Fibroblast of lung (primary cell): ENCODE data around the gene LEKR1. TPM values are rescaled to one million over a fixed set of nuclear protein-coding genes. Genes with fewer than 3 reads are reported as not detected.
A peak's percentile ranks its signal among the peaks of the same experiment; 100 is the strongest.

ENCODE experiments used
- DNase-seq, 2 donors: peaks; one replicate each; pipeline versions ENCODE4 v3.0.0 to v3.0.0-alpha.2; 2010; ENCODE audit warnings: low read depth in 2 of 2
- H2AFZ ChIP-seq: 2 replicates; pipeline ENCODE4 v1.5.1; 2012; ENCODE audit warnings: low read length, control low read depth, inconsistent platforms
- H3K27ac ChIP-seq: 2 replicates; pipeline ENCODE4 v1.5.1; 2011; ENCODE audit warnings: low read length, control low read depth; ENCODE audit not compliant: insufficient read depth
- H3K27me3 ChIP-seq: 2 replicates; pipeline ENCODE4 v1.5.1; 2011; ENCODE audit warnings: mild to moderate bottlenecking, low read length; ENCODE audit not compliant: control insufficient read depth, insufficient read depth
- H3K36me3 ChIP-seq: 2 replicates; pipeline ENCODE4 v1.5.1; 2011; ENCODE audit warnings: low read length; ENCODE audit not compliant: control insufficient read depth, insufficient read depth
- H3K4me1 ChIP-seq: 2 replicates; pipeline ENCODE4 v1.5.1; 2011; ENCODE audit warnings: low read length; ENCODE audit not compliant: control insufficient read depth, insufficient read depth; ENCODE audit errors: extremely low read depth
- H3K4me2 ChIP-seq: 2 replicates; pipeline ENCODE4 v1.5.1; 2011; ENCODE audit warnings: low read length, control low read depth; ENCODE audit not compliant: insufficient read depth; ENCODE audit errors: extremely low read depth
- H3K4me3 ChIP-seq, 4 experiments: fragments of 200-600 bp in 1 of 4; sonication (generic) in 1 of 4; replicated peaks in 1 of 4; 2 replicates each; pipeline ENCODE4 v1.5.1; 2011 to 2016; ENCODE audit warnings: low read length in 4 of 4, low read depth in 3 of 4, mild to moderate bottlenecking in 3 of 4, control low read depth in 2 of 4, inconsistent platforms in 1 of 4, mixed read lengths in 1 of 4; ENCODE audit not compliant: insufficient read depth in 1 of 4; ENCODE audit errors: control extremely low read depth in 1 of 4
- H3K79me2 ChIP-seq: 2 replicates; pipeline ENCODE4 v1.5.1; 2012; ENCODE audit warnings: mild to moderate bottlenecking, low read length, inconsistent platforms; ENCODE audit not compliant: control insufficient read depth, insufficient read depth
- H3K9ac ChIP-seq: 2 replicates; pipeline ENCODE4 v1.5.1; 2011; ENCODE audit warnings: mild to moderate bottlenecking, low read length, control low read depth; ENCODE audit not compliant: insufficient read depth
- H3K9me3 ChIP-seq: 2 replicates; pipeline ENCODE4 v1.5.1; 2012; ENCODE audit warnings: low read depth, low read length; ENCODE audit not compliant: control insufficient read depth, insufficient read depth
- H4K20me1 ChIP-seq: 2 replicates; pipeline ENCODE4 v1.5.1; 2011; ENCODE audit warnings: low read length; ENCODE audit not compliant: control insufficient read depth, insufficient read depth; ENCODE audit errors: extremely low read depth
- CTCF ChIP-seq, 2 donors: IDR thresholded peaks in 1 of 2; conservative IDR thresholded peaks in 1 of 2; 1 replicate in 1 of 2; 2 replicates in 1 of 2; pipeline ENCODE4 v1.5.1; 2011 to 2012; ENCODE audit warnings: low read length in 2 of 2, control low read depth in 1 of 2, inconsistent platforms in 1 of 2, low read depth in 1 of 2, mild to moderate bottlenecking in 1 of 2
- EZH2 ChIP-seq: IDR thresholded peaks from 2 replicates; pipeline ENCODE4 v1.5.1; 2012; ENCODE audit warnings: low read length, control low read depth, mild to moderate bottlenecking; ENCODE audit errors: missing control alignments
- polyA plus RNA-seq, 2 donors: library from polyadenylated mRNA; depleted of rRNA in 1 of 2; stranded (reverse) in 1 of 2; unstranded in 1 of 2; fragments of >200 nt; gene quantifications; 2 replicates each; pipeline ENCODE4 v1.2.1, GENCODE V29; 2011 to 2012; ENCODE audit warnings: missing spikeins in 1 of 2
- total RNA-seq: library from RNA; depleted of rRNA; stranded (reverse); fragments of >200 nt; gene quantifications from 2 replicates; pipeline ENCODE4 v1.2.1, GENCODE V29; 2014

LEKR1 gene
- total and polyA plus RNA-seq, 2 donors (not counting 1 experiment from before 2014, with no cell fraction given): 0.28 to 1.3 TPM

- Histone ChIP-seq H3K4me1 (peaks cover 2% of the 10 kb centered on the region), H3K27me3 (no peaks in the 10 kb centered on the region), H3K9ac (no peak overlapping the region), H4K20me1 (no peaks in the 10 kb centered on the region), H3K36me3 (no peaks in the 10 kb centered on the region), H3K4me2 (no peak overlapping the region), H3K4me3 (no peak overlapping the region), H3K9me3 (no peaks in the 10 kb centered on the region), H3K27ac (no peak overlapping the region), H2AFZ (no peak overlapping the region), H3K79me2 (no peaks in the 10 kb centered on the region)
- TF ChIP-seq EZH2 (no peak), CTCF (conservative IDR thresholded peaks at IDR 0.05 in 1 of 2, IDR thresholded peaks at IDR 0.05 in 1 of 2; ENCODE audit: low read depth in 1 of 2, low read length in 2 of 2) (no peak)
- peak in 1 of 2 donors; percentile 62 for DNase-seq
Measured at GRCh38 chr3:156808025-156808424, 18.1 kb upstream of the LEKR1 start.

- TF ChIP-seq CTCF (conservative IDR thresholded peaks at IDR 0.05 in 1 of 2, IDR thresholded peaks at IDR 0.05 in 1 of 2; ENCODE audit: low read depth in 1 of 2, low read length in 2 of 2) (no peak), EZH2 (no peak)
Measured at GRCh38 chr3:156811089-156811862, 14.9 kb upstream of the LEKR1 start.

GRCh38 chr3:156812521-156813335 lies 13.4 kb upstream of the LEKR1 start:
- Histone ChIP-seq H3K9ac (no peak overlapping the region), H3K36me3 (no peaks in the 10 kb centered on the region), H3K79me2 (no peaks in the 10 kb centered on the region), H3K4me1 (peaks cover 5% of the 10 kb centered on the region), H3K9me3 (no peaks in the 10 kb centered on the region), H3K4me2 (no peak overlapping the region), H3K27ac (no peak overlapping the region), H2AFZ (no peak overlapping the region), H3K27me3 (no peaks in the 10 kb centered on the region), H3K4me3 (no peak overlapping the region), H4K20me1 (no peaks in the 10 kb centered on the region)
- peak; percentile 46 to 53 for DNase-seq
- TF ChIP-seq CTCF (conservative IDR thresholded peaks at IDR 0.05 in 1 of 2, IDR thresholded peaks at IDR 0.05 in 1 of 2; ENCODE audit: low read depth in 1 of 2, low read length in 2 of 2): no peak
- TF ChIP-seq EZH2: no peak

More at GRCh38 chr3:156811089-156811862, 14.9 kb upstream of the LEKR1 start:
- peak; percentile 67 to 85 for DNase-seq
- Histone ChIP-seq H2AFZ (no peak overlapping the region), H3K4me2 (peak overlapping the region; percentile 2), H3K36me3 (no peaks in the 10 kb centered on the region), H3K79me2 (no peaks in the 10 kb centered on the region), H3K27me3 (no peaks in the 10 kb centered on the region), H3K4me3 (no peak overlapping the region), H4K20me1 (no peaks in the 10 kb centered on the region), H3K27ac (peak overlapping the region; percentile 30), H3K9me3 (no peaks in the 10 kb centered on the region), H3K9ac (no peak overlapping the region), H3K4me1 (peaks cover 2% of the 10 kb centered on the region)
